NCI-H1092 (cell line): ENCODE results near the gene FRY.

Source experiments
- DNase-seq: peaks from one replicate; lab custom pipeline; 2025; lab: John Stamatoyannopoulos, UW

FRY gene

GRCh38 chr13:32261567-32261966 lies 230.0 kb downstream of the FRY start:
- DNase-seq, result no peak

GRCh38 chr13:32262165-32262564 lies 230.6 kb downstream of the FRY start:
- DNase-seq, result no peak

- DNase-seq, result no peak
Observed at GRCh38 chr13:32262619-32263018, 231.0 kb downstream of the FRY start.

- DNase-seq, result no peak
Observed at GRCh38 chr13:32264407-32264806, 232.8 kb downstream of the FRY start.

- no peak for DNase-seq
Observed at GRCh38 chr13:32265726-32266125, 234.2 kb downstream of the FRY start.

GRCh38 chr13:32266130-32266529 lies 234.6 kb downstream of the FRY start:
- no peak for DNase-seq

- DNase-seq, result no peak
Observed at GRCh38 chr13:32267836-32268439, 236.4 kb downstream of the FRY start.

- no peak for DNase-seq
Observed at GRCh38 chr13:32272021-32272683, 240.6 kb downstream of the FRY start.

GRCh38 chr13:32277839-32278238 lies 246.3 kb downstream of the FRY start:
- DNase-seq, result no peak

- DNase-seq, result no peak
Observed at GRCh38 chr13:32278426-32278825, 246.9 kb downstream of the FRY start.

GRCh38 chr13:32281096-32281495 lies 249.5 kb downstream of the FRY start:
- no peak for DNase-seq

GRCh38 chr13:32282096-32282711 lies 250.6 kb downstream of the FRY start:
- no peak for DNase-seq

- no peak for DNase-seq
Observed at GRCh38 chr13:32284927-32285632, 253.5 kb downstream of the FRY start.

- no peak for DNase-seq
Observed at GRCh38 chr13:32285633-32285965, 254.0 kb downstream of the FRY start.

GRCh38 chr13:32297206-32297605 lies 265.6 kb downstream of the FRY start:
- no peak for DNase-seq

GRCh38 chr13:32298695-32299094 lies 267.1 kb downstream of the FRY start:
- no peak for DNase-seq

- no peak for DNase-seq
Observed at GRCh38 chr13:32299893-32300292, 268.3 kb downstream of the FRY start.

- no peak for DNase-seq
Observed at GRCh38 chr13:32300406-32300805, 268.8 kb downstream of the FRY start.

GRCh38 chr13:32300920-32301319 lies 269.3 kb downstream of the FRY start:
- DNase-seq, result no peak

GRCh38 chr13:32302461-32302860 lies 270.9 kb downstream of the FRY start:
- no peak for DNase-seq

GRCh38 chr13:32305646-32306045 lies 274.1 kb downstream of the FRY start:
- DNase-seq, result no peak

- no peak for DNase-seq
Observed at GRCh38 chr13:32309312-32310133, 277.9 kb downstream of the FRY start.
